ENCODE results near the gene SEMA5B.

DNA sequence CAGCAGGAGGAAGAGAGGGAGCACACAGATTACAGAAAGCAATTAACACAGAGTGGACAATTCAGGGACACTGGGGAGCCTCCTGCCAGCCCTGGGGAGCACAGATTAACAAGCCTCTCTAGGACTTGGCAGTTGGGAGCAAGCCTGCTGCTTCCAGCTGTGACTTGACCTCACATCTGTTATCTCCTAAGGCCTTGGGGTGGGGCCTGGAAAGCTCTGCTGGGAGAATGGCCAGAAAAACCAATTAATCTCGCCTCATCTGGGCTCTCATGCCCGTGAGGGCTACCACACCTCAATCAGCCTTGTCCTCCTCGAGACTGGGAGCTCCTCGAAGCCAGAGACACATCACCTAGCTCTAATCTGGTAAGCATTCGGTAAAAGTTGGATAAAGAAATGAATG lies 39.1 kb downstream of the SEMA5B start:
- TF ChIP-seq POLR2A (IDR thresholded peaks at IDR 0.05) = no peak
- TF ChIP-seq, protein P1, sequence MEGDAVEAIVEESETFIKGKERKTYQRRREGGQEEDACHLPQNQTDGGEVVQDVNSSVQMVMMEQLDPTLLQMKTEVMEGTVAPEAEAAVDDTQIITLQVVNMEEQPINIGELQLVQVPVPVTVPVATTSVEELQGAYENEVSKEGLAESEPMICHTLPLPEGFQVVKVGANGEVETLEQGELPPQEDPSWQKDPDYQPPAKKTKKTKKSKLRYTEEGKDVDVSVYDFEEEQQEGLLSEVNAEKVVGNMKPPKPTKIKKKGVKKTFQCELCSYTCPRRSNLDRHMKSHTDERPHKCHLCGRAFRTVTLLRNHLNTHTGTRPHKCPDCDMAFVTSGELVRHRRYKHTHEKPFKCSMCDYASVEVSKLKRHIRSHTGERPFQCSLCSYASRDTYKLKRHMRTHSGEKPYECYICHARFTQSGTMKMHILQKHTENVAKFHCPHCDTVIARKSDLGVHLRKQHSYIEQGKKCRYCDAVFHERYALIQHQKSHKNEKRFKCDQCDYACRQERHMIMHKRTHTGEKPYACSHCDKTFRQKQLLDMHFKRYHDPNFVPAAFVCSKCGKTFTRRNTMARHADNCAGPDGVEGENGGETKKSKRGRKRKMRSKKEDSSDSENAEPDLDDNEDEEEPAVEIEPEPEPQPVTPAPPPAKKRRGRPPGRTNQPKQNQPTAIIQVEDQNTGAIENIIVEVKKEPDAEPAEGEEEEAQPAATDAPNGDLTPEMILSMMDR (IDR thresholded peaks at IDR 0.05) = no peak
